Keratinocyte (primary cell): ENCODE data around the gene PHACTR1. TPM values are rescaled to one million over a fixed set of nuclear protein-coding genes. Genes with fewer than 3 reads are reported as not detected.

Source experiments
- DNase-seq: peaks from one replicate; pipeline ENCODE4 v3.0.0-alpha.2; 2011; ENCODE audit warnings: low read depth, missing footprints, low spot score
- FAIRE-seq: peaks from 2 replicates; lab custom pipeline; 2011; peaks lifted over from hg19 to GRCh38; lab: Jason Lieb, UNC
- H2AFZ ChIP-seq: 2 replicates; pipeline ENCODE4 v1.6.0; 2012; ENCODE audit warnings: low read length, control low read depth, inconsistent platforms; ENCODE audit not compliant: control insufficient read depth
- H3K27ac ChIP-seq: 2 replicates; pipeline ENCODE4 v1.5.1; 2011; ENCODE audit warnings: low read length; ENCODE audit not compliant: control insufficient read depth, insufficient read depth
- H3K27me3 ChIP-seq: 3 replicates; pipeline ENCODE4 v1.6.0; 2011; ENCODE audit warnings: low read length; ENCODE audit not compliant: control insufficient read depth, insufficient read depth; ENCODE audit errors: extremely low read depth
- H3K36me3 ChIP-seq, 2 experiments: 2 replicates in 1 of 2; 3 replicates in 1 of 2; pipeline ENCODE4 v1.5.1; 2011; ENCODE audit warnings: low read length in 2 of 2, mild to moderate bottlenecking in 1 of 2; ENCODE audit not compliant: control insufficient read depth in 2 of 2, insufficient read depth in 2 of 2; ENCODE audit errors: extremely low read depth in 1 of 2
- H3K4me1 ChIP-seq: 3 replicates; pipeline ENCODE4 v1.5.1; 2011; ENCODE audit warnings: low read length; ENCODE audit not compliant: control insufficient read depth, insufficient read depth; ENCODE audit errors: extremely low read depth
- H3K4me2 ChIP-seq: 3 replicates; pipeline ENCODE4 v1.6.0; 2011; ENCODE audit warnings: low read depth, low read length; ENCODE audit not compliant: control insufficient read depth, insufficient read depth; ENCODE audit errors: extremely low read depth
- H3K4me3 ChIP-seq, 3 experiments: fragments of 200-600 bp in 1 of 3; sonication (generic) in 1 of 3; 2 replicates in 2 of 3; 3 replicates in 1 of 3; pipeline ENCODE4 v1.5.1; 2011 to 2016; ENCODE audit warnings: low read length in 3 of 3, mild to moderate bottlenecking in 3 of 3, control low read depth in 2 of 3, inconsistent platforms in 1 of 3, low read depth in 1 of 3, mixed read lengths in 1 of 3, mixed run types in 1 of 3, moderate library complexity in 1 of 3; ENCODE audit not compliant: control insufficient read depth in 2 of 3, insufficient read depth in 2 of 3; ENCODE audit errors: extremely low read depth in 1 of 3
- H3K79me2 ChIP-seq: 2 replicates; pipeline ENCODE4 v1.6.0; 2012; ENCODE audit warnings: low read length; ENCODE audit not compliant: control insufficient read depth, insufficient read depth
- H3K9ac ChIP-seq: 3 replicates; pipeline ENCODE4 v1.6.0; 2011; ENCODE audit warnings: low read length; ENCODE audit not compliant: control insufficient read depth, insufficient read depth; ENCODE audit errors: extremely low read depth
- H3K9me1 ChIP-seq: 3 replicates; pipeline ENCODE4 v1.6.0; 2011; ENCODE audit warnings: low read length; ENCODE audit not compliant: control insufficient read depth, insufficient read depth; ENCODE audit errors: extremely low read depth
- H3K9me3 ChIP-seq: 2 replicates; pipeline ENCODE4 v1.5.1; 2012; ENCODE audit warnings: low read depth, low read length; ENCODE audit not compliant: control insufficient read depth
- H4K20me1 ChIP-seq: 3 replicates; pipeline ENCODE4 v1.6.0; 2011; ENCODE audit warnings: low read length; ENCODE audit not compliant: control insufficient read depth, insufficient read depth; ENCODE audit errors: extremely low read depth
- CTCF ChIP-seq, 3 experiments: IDR thresholded peaks in 1 of 3; conservative IDR thresholded peaks in 1 of 3; optimal IDR thresholded peaks in 1 of 3; 2 replicates in 2 of 3; 3 replicates in 1 of 3; pipeline versions ENCODE3 to v1.5.1; 2011; ENCODE audit warnings: low read length in 3 of 3, mild to moderate bottlenecking in 3 of 3, moderate library complexity in 2 of 3, control low read depth in 1 of 3, inconsistent platforms in 1 of 3; ENCODE audit not compliant: insufficient read depth in 2 of 3; ENCODE audit errors: extremely low read depth in 1 of 3
- EZH2 ChIP-seq: IDR thresholded peaks from one replicate; pipeline ENCODE4 v1.6.1; 2012; ENCODE audit warnings: inconsistent platforms, mild to moderate bottlenecking, low read length, moderate library complexity
- dilution Hi-C: fragments of 300-500 bp; cut with MboI; formaldehyde crosslinking; loops from one replicate; pipeline ENCODE4 v1.7.0; 2020; ENCODE audit warnings: low sequenced_read_pairs; ENCODE audit not compliant: extremely low pct_ligation_motif_present
- polyA plus RNA-seq, 5 experiments: library from polyadenylated mRNA; depleted of rRNA in 3 of 5; stranded (reverse) in 3 of 5; stranded (forward) in 1 of 5; unstranded in 1 of 5; fragments of >200 nt; gene quantifications; 1 replicate in 1 of 5; 2 replicates in 3 of 5; 3 replicates in 1 of 5; pipeline versions ENCODE4 v1.2.1 to v1.2.3, GENCODE V29; 2011 to 2012; ENCODE audit warnings: missing spikeins in 2 of 5, low read depth in 1 of 5, low replicate concordance in 1 of 5

PHACTR1 gene
- polyA plus RNA-seq, 1 donor (not counting 4 experiments of a cell fraction or from before 2014, with no cell fraction given): 0.22 TPM

DNA sequence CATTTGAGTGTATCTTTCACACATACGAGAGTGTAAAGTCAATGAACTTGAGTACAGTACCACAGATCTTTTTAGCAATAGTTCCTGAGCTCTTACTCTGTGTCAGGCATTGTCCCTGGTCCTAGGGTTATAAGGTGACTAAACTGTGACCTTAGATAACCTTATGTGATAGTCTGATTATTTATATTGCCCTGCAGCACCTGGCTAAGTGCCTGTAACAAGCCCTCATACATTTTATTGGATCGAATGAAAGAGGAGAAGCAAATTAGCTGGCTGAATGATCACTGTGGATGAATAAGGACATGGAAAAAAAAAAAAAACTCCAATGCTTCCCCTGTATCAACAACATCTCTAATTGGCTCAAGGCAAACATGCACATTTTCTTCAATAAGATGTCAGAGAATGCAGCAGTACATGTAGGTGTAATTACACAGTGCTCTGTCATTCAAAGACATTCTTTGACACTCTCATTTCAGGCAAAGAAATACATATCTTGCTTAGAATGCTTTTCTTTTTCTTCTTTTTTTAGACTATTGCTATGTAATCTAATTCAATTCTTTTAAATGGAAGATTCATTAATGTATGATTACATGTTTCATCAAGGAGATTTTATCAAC lies 153.4 kb downstream of the PHACTR1 start:
- H3K9me1 ChIP-seq: no peaks in the 10 kb centered on the region
- dilution Hi-C loops: no loop called here
- DNase-seq (no peak), FAIRE-seq (no peak)
- H3K36me3 ChIP-seq: no peaks in the 10 kb centered on the region
- no peaks in the 10 kb centered on the region for H3K79me2 ChIP-seq
- H3K4me1 ChIP-seq: no peaks in the 10 kb centered on the region
- H4K20me1 ChIP-seq: no peaks in the 10 kb centered on the region
- no peaks in the 10 kb centered on the region for H3K9me3 ChIP-seq
- TF ChIP-seq EZH2 (no peak), CTCF (optimal IDR thresholded peaks at IDR 0.05 in 1 of 3, IDR thresholded peaks at IDR 0.05 in 1 of 3, conservative IDR thresholded peaks at IDR 0.05 in 1 of 3; ENCODE audit: extremely low read depth in 1 of 3, insufficient read depth in 2 of 3, low read length in 3 of 3) (no peak)
- H3K4me3 ChIP-seq: no peak overlapping the region
- no peak overlapping the region for H3K4me2 ChIP-seq
- H3K27me3 ChIP-seq: peaks cover 7% of the 10 kb centered on the region
- no peak overlapping the region for H2AFZ ChIP-seq
- no peak overlapping the region for H3K9ac ChIP-seq
- H3K27ac ChIP-seq: no peak overlapping the region

- H3K27me3 ChIP-seq: peaks cover 7% of the 10 kb centered on the region
- no peak for DNase-seq
- dilution Hi-C loops: no loop called here
These were observed 157.1 kb downstream of the PHACTR1 start for GRCh38 chr6:12873691-12874090.

More at GRCh38 chr6:12873691-12874090, 157.1 kb downstream of the PHACTR1 start:
- H2AFZ ChIP-seq: no peak overlapping the region
- H3K4me1 ChIP-seq: no peaks in the 10 kb centered on the region
- no peak overlapping the region for H3K9ac ChIP-seq
- H3K4me2 ChIP-seq: no peak overlapping the region
- no peaks in the 10 kb centered on the region for H4K20me1 ChIP-seq
- H3K79me2 ChIP-seq: no peaks in the 10 kb centered on the region
- H3K9me1 ChIP-seq: no peaks in the 10 kb centered on the region
- H3K27ac ChIP-seq: no peak overlapping the region
- no peak for TF ChIP-seq EZH2
- TF ChIP-seq CTCF (optimal IDR thresholded peaks at IDR 0.05 in 1 of 3, IDR thresholded peaks at IDR 0.05 in 1 of 3, conservative IDR thresholded peaks at IDR 0.05 in 1 of 3; ENCODE audit: extremely low read depth in 1 of 3, insufficient read depth in 2 of 3, low read length in 3 of 3): no peak
- no peak overlapping the region for H3K4me3 ChIP-seq
- H3K36me3 ChIP-seq: no peaks in the 10 kb centered on the region
- no peaks in the 10 kb centered on the region for H3K9me3 ChIP-seq
- no peak for FAIRE-seq
